22Rv1 (cell line): Measurements from ENCODE around the gene GET3.

Source experiments
- H3K27ac ChIP-seq: fragments of 450-650 bp; 2 replicates; pipeline ENCODE4 v1.5.1; 2017
- CTCF ChIP-seq: fragments of 450-650 bp; IDR thresholded peaks from 2 replicates; pipeline ENCODE4 v1.5.1; 2017; ENCODE audit warnings: mild to moderate bottlenecking
- ZFX ChIP-seq: fragments of 450-650 bp; IDR thresholded peaks from 2 replicates; pipeline ENCODE4 v1.6.1; 2017; ENCODE audit warnings: antibody characterized with exemption, borderline replicate concordance

The GET3 gene

GRCh38 chr19:12695997-12696365, 41.3 kb upstream of the GET3 start:
- peak overlapping the region; percentile 78 for H3K27ac ChIP-seq
- TF ChIP-seq ZFX: no peak
- no peak for TF ChIP-seq CTCF

GRCh38 chr19:12696366-12697335, 40.6 kb upstream of the GET3 start, which contains the start of gene FBXW9:
FBXW9 (minus strand) TSS chr19:12696631; CDS start chr19:12696581, 50 bp downstream.
- TF ChIP-seq CTCF: no peak
- no peak for TF ChIP-seq ZFX
- peak within 1 kb of the TSS; percentile 78 for H3K27ac ChIP-seq

- peak overlapping the region; percentile 78; the same call in 1 of the 2 replicates for H3K27ac ChIP-seq
Observed at GRCh38 chr19:12697425-12697824, 39.9 kb upstream of the GET3 start.

- peak overlapping the region; percentile 22; the same call in 1 of the 2 replicates for H3K27ac ChIP-seq
- TF ChIP-seq CTCF (no peak), ZFX (no peak)
Observed at GRCh38 chr19:12698138-12698537, 39.2 kb upstream of the GET3 start.

GRCh38 chr19:12701596-12702282, 35.6 kb upstream of the GET3 start:
- no peak overlapping the region for H3K27ac ChIP-seq
- TF ChIP-seq CTCF: no peak
- TF ChIP-seq ZFX: no peak

GRCh38 chr19:12703046-12703445, 34.3 kb upstream of the GET3 start:
- no peak for TF ChIP-seq CTCF
- TF ChIP-seq ZFX: no peak
- H3K27ac ChIP-seq: no peak overlapping the region

GRCh38 chr19:12705169-12705568, 32.1 kb upstream of the GET3 start:
- no peak for TF ChIP-seq ZFX
- H3K27ac ChIP-seq: no peak overlapping the region
